SK-N-SH treated with all-trans-retinoic acid at 6 μM for 48 hours (cell line): Measurements from ENCODE around the gene GGTLC2.
"Not testable (repeated sequence)": the region's sequence is repeated elsewhere in the genome, so short reads cannot be mapped to it uniquely, and the experiment has no call there.

Experiments
- PPARA ChIP-seq: fragments of 250-450 bp; sonication (Bioruptor Pico); IDR thresholded peaks from 2 replicates; pipeline ENCODE4 v1.5.0; 2020; ENCODE audit warnings: mild to moderate bottlenecking, borderline replicate concordance
- TF ChIP-seq, protein P1 (sequence below): fragments of 250-450 bp; sonication (Bioruptor Pico); IDR thresholded peaks from 2 replicates; pipeline ENCODE4 v1.8.0; 2020; ENCODE audit warnings: mild to moderate bottlenecking, moderate library complexity, borderline replicate concordance

DNA sequence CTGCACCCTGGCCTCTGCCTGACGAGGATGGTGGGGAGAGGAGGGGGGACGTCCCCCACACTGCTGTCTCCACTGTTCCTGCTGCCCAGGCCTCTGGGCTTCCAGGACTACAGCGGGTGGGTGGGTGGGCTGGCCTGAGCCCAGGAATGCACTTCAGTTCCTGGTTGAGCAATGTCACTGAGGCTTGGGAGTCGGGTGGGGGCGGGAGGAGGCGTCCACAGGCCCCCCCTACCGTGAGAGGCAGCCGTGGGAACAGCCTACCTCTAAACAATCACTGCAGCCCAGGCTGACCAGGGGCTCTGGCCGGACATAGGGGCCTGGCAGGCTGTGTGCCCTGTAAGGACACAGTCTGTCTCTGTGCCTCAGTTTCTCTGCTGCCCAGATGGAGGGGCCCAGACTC is 6.0 kb downstream of the GGTLC2 start:
- TF ChIP-seq, protein P1, sequence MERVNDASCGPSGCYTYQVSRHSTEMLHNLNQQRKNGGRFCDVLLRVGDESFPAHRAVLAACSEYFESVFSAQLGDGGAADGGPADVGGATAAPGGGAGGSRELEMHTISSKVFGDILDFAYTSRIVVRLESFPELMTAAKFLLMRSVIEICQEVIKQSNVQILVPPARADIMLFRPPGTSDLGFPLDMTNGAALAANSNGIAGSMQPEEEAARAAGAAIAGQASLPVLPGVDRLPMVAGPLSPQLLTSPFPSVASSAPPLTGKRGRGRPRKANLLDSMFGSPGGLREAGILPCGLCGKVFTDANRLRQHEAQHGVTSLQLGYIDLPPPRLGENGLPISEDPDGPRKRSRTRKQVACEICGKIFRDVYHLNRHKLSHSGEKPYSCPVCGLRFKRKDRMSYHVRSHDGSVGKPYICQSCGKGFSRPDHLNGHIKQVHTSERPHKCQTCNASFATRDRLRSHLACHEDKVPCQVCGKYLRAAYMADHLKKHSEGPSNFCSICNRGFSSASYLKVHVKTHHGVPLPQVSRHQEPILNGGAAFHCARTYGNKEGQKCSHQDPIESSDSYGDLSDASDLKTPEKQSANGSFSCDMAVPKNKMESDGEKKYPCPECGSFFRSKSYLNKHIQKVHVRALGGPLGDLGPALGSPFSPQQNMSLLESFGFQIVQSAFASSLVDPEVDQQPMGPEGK (CRISPR knock-in tag), result not testable (repeated sequence)
- not testable (repeated sequence) for TF ChIP-seq PPARA (CRISPR knock-in tag)
